Measurements from ENCODE around the gene IMP4. TPM values are rescaled to one million over a fixed set of nuclear protein-coding genes. Genes with fewer than 3 reads are reported as not detected.

Gene IMP4
- polyA plus RNA-seq, 1 donor (not counting 4 experiments of a cell fraction or from before 2014, with no cell fraction given): 75.8 TPM

GRCh38 chr2:130347220-130347925, 4.7 kb downstream of the IMP4 start:
- dilution Hi-C loops (cut with MboI; ENCODE audit: extremely low pct_ligation_motif_present, low sequenced_read_pairs): no loop called here
- H3K36me3 ChIP-seq (ENCODE audit: control insufficient read depth in 2 of 2, extremely low read depth in 1 of 2, insufficient read depth in 2 of 2, low read length in 2 of 2): peaks cover 27 to 37% of the 10 kb centered on the region in 2 experiments

GRCh38 chr2:130349174-130349573, 6.5 kb downstream of the IMP4 start:
- dilution Hi-C loops (cut with MboI; ENCODE audit: extremely low pct_ligation_motif_present, low sequenced_read_pairs): no loop called here
- no peak for DNase-seq (ENCODE audit: low read depth, low spot score)
- Histone ChIP-seq H3K9ac (ENCODE audit: control insufficient read depth, extremely low read depth, insufficient read depth, low read length) (no peak overlapping the region), H2AFZ (ENCODE audit: control insufficient read depth, low read length) (no peak overlapping the region), H3K27ac (ENCODE audit: control insufficient read depth, insufficient read depth, low read length) (no peak overlapping the region), H3K9me3 (ENCODE audit: control insufficient read depth, low read depth, low read length) (no peaks in the 10 kb centered on the region), H3K4me2 (ENCODE audit: control insufficient read depth, extremely low read depth, insufficient read depth, low read depth, low read length) (no peak overlapping the region), H3K27me3 (ENCODE audit: control insufficient read depth, extremely low read depth, insufficient read depth, low read length) (no peaks in the 10 kb centered on the region), H3K4me3 (ENCODE audit: control insufficient read depth in 2 of 3, extremely low read depth in 1 of 3, insufficient read depth in 2 of 3, low read depth in 1 of 3, low read length in 3 of 3) (no peak overlapping the region), H3K9me1 (ENCODE audit: control insufficient read depth, extremely low read depth, insufficient read depth, low read length) (no peaks in the 10 kb centered on the region), H3K36me3 (ENCODE audit: control insufficient read depth in 2 of 2, extremely low read depth in 1 of 2, insufficient read depth in 2 of 2, low read length in 2 of 2) (peaks cover 27 to 37% of the 10 kb centered on the region in 2 experiments), H3K4me1 (ENCODE audit: control insufficient read depth, extremely low read depth, insufficient read depth, low read length) (no peaks in the 10 kb centered on the region), H4K20me1 (ENCODE audit: control insufficient read depth, extremely low read depth, insufficient read depth, low read length) (no peaks in the 10 kb centered on the region), H3K79me2 (ENCODE audit: control insufficient read depth, insufficient read depth, low read length) (peaks cover 24% of the 10 kb centered on the region)
- TF ChIP-seq CTCF (optimal IDR thresholded peaks at IDR 0.05 in 1 of 3, IDR thresholded peaks at IDR 0.05 in 1 of 3, conservative IDR thresholded peaks at IDR 0.05 in 1 of 3; ENCODE audit: extremely low read depth in 1 of 3, insufficient read depth in 2 of 3, low read length in 3 of 3): no peak
- no peak for TF ChIP-seq EZH2 (IDR thresholded peaks at IDR 0.05; ENCODE audit: low read length)
- no peak for FAIRE-seq

More at GRCh38 chr2:130347220-130347925, 4.7 kb downstream of the IMP4 start:
- Histone ChIP-seq H3K9ac (ENCODE audit: control insufficient read depth, extremely low read depth, insufficient read depth, low read length) (no peak overlapping the region), H4K20me1 (ENCODE audit: control insufficient read depth, extremely low read depth, insufficient read depth, low read length) (no peaks in the 10 kb centered on the region), H2AFZ (ENCODE audit: control insufficient read depth, low read length) (no peak overlapping the region), H3K27ac (ENCODE audit: control insufficient read depth, insufficient read depth, low read length) (no peak overlapping the region), H3K4me2 (ENCODE audit: control insufficient read depth, extremely low read depth, insufficient read depth, low read depth, low read length) (no peak overlapping the region), H3K27me3 (ENCODE audit: control insufficient read depth, extremely low read depth, insufficient read depth, low read length) (no peaks in the 10 kb centered on the region), H3K79me2 (ENCODE audit: control insufficient read depth, insufficient read depth, low read length) (peaks cover 39% of the 10 kb centered on the region), H3K9me1 (ENCODE audit: control insufficient read depth, extremely low read depth, insufficient read depth, low read length) (no peaks in the 10 kb centered on the region), H3K4me3 (ENCODE audit: control insufficient read depth in 2 of 3, extremely low read depth in 1 of 3, insufficient read depth in 2 of 3, low read depth in 1 of 3, low read length in 3 of 3) (no peak overlapping the region), H3K9me3 (ENCODE audit: control insufficient read depth, low read depth, low read length) (no peaks in the 10 kb centered on the region), H3K4me1 (ENCODE audit: control insufficient read depth, extremely low read depth, insufficient read depth, low read length) (peaks cover 5% of the 10 kb centered on the region)
- no peak for TF ChIP-seq CTCF (optimal IDR thresholded peaks at IDR 0.05 in 1 of 3, IDR thresholded peaks at IDR 0.05 in 1 of 3, conservative IDR thresholded peaks at IDR 0.05 in 1 of 3; ENCODE audit: extremely low read depth in 1 of 3, insufficient read depth in 2 of 3, low read length in 3 of 3)
- no peak for TF ChIP-seq EZH2 (IDR thresholded peaks at IDR 0.05; ENCODE audit: low read length)
- FAIRE-seq (no peak), DNase-seq (ENCODE audit: low read depth, low spot score) (no peak)

All from keratinocyte (primary cell).